ENCODE results near the gene SLC35F5.
"Not testable (repeated sequence)": the region's sequence is repeated elsewhere in the genome, so short reads cannot be mapped to it uniquely, and the experiment has no call there.

Gene SLC35F5

DNA sequence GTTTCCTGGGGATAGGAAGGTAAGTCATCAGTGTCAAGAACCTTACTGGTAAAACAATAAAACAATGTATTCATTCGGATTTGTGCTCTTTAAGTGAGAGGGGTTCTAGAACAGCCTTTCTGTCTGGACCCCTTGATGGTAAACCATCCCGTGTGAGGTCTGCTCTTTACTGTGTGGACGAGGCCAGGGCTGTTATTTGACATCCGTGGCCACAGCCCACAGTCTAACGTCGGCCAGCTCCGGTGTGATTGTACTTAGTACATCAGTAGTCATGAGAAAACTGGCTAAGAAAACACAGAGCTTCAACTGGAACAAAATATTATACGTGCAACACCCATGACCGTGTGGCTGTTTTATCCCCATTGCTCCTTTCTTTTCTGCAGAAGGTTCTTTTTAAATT, 62.0 kb downstream of the SLC35F5 start:
- DNase-seq, result no peak

DNA sequence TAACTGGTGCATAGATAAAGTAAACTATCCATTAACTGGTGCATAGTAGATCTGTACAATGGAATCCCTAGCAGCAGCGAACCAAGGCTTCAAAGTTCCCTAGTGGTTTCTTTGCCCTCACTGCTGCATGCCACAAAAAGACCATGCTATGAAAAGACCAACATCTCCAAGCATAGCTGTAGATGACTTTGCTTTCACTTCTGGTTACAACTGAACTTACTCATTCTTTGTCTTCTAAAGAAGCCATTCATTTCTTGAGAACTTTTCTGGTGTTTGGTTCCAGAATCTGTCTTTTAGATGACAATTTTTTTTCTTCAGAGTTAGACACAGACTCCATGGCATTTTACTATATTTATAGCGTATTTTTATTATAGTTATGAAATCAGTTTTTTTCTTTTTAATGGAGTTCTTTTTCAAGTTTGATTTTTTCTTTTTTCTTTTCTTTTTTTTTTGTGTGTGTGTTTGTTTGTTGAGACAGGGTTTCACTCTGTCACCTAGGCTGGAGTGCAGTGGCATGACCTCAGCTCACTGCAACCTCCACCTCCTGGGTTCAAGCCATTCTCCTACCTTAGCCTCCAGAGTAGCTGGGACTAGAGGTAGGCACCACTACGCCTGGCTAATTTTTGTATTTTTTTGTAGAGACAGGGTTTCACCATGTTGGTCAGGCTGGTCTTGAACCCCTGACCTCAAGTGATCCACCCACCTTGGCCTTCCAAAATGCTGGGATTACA, 63.6 kb downstream of the SLC35F5 start:
- DNase-seq, result no peak

DNA sequence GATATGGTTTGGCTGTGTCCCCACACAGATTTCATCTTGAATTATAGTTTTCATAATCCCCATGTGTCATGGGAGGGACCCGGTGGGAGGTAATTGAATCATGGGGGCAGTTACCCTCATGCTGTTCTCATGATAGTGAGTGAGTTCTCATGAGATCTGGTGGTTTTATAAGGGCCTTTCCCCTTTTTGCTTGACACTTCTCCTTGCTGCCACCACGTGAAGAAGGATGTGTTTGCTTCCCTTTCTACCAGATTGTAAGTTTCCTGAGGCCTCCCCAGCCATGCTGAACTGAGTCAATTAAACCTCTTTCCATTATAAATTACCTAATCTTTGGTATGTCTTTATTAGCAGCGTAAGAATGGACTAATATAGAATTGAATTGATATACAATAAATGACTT, 65.6 kb downstream of the SLC35F5 start:
- not testable (repeated sequence) for DNase-seq

DNA sequence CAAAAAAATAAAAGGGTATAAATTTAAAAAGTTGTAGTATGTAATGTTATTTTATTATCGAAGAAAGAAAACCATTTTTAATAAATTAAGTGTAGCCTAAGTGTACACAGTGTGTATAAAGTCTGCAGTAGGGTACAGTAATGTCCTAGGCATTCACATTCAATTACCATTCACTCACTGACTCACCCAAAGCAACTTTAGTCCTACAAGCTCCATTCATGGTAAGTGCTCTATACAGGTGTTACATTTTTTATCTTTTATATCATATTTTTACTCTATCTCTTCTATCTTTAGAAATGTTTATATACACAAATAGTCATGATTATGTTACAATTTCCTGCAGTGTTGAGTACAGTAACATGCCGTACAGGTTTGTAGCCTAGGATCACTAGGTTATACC, 69.9 kb downstream of the SLC35F5 start:
- DNase-seq, result no peak

DNA sequence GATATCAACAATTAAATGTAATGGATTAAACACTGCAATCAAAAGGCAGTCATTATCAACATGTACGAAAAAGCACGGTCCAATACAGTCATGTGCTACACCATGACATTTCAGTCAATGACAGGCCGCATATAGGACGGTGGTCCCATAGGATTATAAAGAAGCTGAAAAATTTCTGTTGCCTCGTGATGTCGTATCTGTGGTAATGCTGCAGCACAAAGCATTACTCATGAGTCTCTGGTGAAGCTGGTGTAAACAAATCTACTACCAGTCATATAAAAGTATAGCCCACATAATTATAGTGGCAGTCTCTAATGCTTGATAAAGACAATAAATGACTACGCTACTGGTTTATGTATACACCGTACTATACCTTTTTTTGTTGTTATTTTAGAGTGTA, 71.0 kb downstream of the SLC35F5 start:
- no peak for DNase-seq

DNA sequence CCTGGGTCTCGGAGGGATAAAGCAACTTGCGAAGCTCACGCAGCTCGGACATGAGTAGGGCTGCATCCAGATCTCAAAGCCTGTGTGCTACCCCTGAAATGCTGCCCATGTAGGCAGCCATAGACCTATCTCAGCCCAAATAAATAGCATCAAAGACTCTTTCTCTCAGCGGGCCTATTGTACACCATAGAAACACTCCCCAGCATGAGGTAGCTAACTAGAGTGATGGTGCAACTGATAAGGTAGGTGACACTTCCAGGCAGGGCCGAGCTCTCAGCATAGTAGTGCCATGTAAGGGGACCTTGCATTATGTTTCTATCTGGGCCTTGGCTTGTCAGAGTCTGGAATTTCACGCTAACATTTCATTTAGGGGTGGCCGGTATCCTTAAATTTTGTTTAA, 77.0 kb downstream of the SLC35F5 start:
- DNase-seq, result no peak

DNA sequence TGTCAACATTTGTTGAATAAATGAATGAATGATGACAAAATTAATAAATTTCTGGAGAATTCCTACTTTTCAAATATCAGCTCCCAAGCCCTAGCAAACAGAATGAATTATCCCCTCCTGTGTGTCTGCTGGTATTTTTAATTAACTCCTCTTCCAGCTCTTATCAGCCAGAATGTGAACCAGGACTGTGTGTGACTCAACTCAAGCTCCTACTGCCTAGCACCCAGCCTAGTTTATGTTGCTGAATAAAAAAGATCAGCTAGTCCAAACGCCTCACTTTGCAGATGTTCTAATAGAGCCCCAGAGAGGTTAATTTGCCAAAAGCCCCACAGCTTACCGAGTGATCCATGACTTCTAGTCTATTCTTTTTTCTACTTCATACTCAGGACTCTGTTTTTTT, 79.1 kb downstream of the SLC35F5 start:
- DNase-seq, result no peak

DNA sequence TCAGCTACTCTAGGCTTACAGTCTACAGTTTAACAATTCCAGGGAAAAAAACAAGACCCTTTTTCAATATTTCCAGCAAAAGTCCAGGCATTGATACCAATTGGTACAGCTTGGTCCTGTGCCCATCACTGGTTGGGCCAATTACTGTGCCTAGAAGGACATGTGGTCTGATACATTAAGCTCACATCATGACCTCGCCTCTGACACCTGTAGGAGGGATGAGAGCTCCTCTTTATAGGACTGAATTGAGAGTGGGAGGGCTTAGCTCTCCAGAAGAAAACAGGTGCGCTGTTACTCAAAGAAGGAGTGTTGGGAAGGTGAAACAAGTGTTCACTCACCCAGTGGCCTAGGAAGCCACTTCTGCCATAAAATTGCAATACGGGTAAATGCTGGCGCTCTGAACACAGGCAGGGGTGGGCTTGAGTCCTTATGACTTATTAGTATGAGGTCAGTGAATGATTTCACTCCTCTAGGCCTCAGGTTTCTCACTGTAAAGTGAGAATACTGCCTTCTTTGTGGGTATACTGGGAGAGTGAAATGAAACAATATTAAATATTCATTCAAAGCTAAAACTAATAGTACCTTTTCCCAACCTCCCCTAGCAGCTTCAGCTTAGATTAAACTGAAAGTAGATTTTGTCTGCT, 79.7 kb downstream of the SLC35F5 start:
- DNase-seq, result no peak

DNA sequence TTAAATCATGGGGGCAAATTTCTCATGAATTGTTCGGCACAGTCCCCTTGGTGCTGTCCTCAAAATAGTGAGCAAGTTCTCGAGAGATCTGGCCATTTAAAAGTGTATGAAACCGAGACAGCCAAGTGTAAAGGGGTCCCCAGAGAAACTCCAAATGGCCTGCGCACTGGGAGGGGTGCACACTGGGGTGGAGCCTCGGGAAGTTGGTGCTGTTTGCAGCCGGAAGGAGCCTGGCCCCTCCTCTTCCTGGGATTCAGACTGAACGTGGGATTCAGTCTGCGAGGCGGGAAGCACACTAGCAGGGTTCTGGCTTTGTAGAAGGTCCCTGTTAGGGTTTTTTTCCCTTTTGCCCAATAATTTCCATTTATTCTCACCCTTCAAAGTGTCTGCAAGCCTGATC, 80.6 kb downstream of the SLC35F5 start:
- DNase-seq, result no peak

DNA sequence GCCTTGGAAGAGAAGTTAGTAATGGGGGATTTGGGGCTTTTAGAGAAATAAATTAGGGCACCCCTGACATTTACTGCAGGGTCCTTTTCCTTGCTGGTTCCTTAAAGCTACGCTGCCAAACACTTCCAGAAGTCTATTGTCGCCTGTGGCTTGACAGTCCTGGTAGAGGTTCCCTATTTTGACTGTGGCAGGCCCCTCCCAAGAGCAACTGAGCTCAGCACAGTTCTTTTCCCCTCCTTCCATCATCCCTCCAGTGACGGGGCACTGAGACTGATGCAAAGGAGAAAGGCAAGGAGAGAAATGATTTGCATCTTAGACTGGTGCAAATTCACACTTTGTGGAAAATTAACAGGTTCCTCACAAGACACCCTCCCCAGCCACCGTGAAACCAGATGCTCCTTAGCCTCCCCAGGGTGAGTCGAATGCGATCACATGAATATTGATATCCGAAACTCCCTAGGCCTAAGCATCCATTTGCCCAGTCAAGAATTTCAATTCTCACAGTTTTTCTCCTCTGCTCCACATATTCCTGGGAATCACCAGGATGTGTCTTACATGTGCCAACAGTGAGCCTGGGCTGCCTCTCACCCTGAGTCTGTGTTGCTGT, 84.0 kb downstream of the SLC35F5 start:
- no peak for DNase-seq

DNA sequence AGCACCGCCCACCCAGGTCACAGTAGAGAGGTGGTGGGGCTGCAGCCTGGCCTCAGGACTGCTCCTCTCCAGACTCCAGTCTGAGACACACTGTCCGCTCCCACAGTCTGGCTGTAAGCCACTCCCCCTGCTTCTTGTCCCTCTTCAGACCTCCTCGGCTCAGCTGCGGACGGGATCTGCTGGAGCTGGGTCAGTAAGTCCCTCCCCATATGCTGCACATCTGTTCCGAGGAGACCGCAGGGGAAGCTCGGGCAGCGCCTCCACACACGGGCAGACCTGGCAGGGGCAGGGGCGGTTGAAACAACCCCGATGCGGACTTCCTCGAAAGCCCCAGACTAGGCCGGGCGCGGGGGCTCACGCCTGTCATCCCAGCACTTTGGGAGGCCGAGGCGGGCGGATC, 87.4 kb downstream of the SLC35F5 start:
- not testable (repeated sequence) for DNase-seq

DNA sequence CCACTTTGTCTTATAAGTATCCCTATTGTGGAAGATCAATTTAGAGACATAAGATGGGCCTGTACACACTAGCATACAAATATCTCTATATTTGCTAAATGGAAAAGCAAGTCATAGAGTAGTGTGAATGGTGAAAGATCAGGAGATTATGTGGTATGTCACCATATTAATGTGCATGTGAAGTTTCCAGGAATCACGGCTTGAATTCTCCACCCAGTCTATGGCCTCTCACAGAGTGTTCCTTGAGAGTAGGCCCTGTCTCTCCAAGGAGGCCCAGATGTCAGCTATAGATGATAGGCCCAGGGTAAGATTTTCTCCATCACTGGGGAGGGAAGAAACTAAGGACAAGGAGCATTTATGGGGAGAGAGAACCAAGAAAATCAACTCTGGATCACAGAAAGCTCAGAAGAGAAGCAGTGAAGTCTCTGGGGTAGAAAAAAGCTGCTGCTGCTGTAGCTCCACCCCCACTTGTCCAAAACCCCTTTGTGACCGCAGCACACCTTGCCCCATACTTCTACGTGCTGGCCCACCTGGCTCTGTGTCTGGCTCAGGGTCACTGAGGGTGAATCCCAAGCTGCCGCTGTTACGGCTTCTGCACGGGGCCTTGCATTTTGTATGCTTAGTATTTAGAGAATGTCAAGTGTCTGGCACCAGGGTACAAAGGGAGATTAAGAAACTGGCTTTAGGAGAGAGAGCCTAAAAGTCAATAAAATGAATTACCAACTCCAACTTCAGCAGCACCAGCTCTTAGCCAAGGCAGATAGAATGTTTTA, 91.5 kb downstream of the SLC35F5 start:
- not testable (repeated sequence) for DNase-seq

DNA sequence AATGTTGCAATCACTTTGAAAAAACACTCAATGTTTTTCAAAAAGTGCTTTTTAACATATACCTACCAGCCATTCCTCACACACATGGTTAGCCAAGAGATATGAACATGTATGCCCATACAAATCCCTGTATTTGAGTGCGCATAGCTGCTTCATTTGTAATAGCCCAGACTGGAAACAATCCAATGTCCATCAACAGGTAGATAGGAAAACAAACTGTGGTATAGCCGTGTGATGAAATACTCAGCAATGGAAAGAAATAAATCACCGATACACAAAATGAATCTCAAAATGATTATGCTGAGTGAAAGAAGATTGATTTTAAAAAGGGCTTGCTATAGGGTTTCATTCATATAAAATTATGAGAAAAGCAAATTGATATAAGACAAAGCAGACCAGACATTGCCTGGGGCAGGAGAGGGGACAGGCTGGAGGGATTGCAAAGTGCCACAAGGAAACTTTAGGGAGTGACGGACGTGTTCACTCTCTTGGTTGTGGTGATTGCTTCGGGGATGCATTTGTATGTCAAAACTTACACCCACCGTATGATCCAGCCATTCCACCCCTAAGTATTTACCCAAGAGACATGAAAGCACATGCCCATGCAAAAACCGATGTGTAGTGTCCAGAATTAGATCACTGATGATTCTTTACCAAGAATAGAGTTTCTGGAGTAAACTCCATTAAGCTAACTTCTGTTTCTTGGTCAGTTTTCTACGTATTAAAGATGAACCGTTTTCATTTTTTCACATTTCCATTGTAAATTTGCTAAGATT, 93.0 kb downstream of the SLC35F5 start:
- DNase-seq, result not testable (repeated sequence)
